ENCODE results near the gene L1TD1. TPM values are rescaled to one million over a fixed set of nuclear protein-coding genes. Genes with fewer than 3 reads are reported as not detected.
"Not testable (repeated sequence)": the region's sequence is repeated elsewhere in the genome, so short reads cannot be mapped to it uniquely, and the experiment has no call there.

The L1TD1 gene
- polyA plus RNA-seq, 1 donor from 2014 or later = 0.56 TPM

DNA sequence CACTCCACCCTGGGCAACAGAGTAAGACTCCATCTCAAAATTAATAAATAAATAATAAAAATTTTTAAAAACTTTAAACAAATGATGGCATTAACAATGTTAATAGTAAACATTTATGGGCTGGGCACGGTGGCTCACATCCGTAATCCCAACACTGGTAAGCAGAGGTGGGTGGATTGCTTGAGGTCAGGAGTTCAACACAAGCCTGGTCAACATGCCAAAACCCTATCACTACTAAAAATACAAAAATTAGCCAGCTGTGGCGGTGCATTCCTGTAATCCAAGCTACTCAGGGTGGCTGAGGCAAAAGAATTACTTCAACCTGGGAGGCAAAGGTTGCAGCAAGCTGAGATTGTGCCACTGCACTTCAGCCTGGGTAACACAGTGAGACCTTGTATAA lies 9.0 kb upstream of the L1TD1 start:
- Mint-ChIP-seq H3K4me1 (no peaks in the 10 kb centered on the region), H3K27me3 (no peaks in the 10 kb centered on the region), H3K9me3 (no peaks in the 10 kb centered on the region), H3K4me3 (no peak overlapping the region), H3K36me3 (peaks cover 2% of the 10 kb centered on the region), H3K27ac (no peak overlapping the region)

DNA sequence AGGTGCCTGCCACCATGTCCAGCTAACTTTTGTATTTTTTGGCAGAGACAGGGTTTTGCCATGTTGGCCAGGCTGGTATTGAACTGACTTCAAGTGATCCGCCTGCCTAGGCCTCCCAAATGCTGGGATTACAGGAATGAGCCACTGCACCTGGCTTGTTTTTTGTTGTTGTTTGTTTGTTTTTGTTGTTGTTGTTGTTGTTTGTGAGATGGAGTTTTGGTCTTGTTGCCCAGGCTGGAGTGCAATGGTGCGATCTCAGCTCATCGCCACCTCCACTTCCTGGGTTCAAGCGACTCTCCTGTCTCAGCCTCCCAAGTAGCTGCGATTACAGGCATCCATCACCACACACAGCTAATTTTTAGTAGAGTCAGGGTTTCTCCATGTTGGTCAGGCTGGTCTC lies 7.1 kb upstream of the L1TD1 start:
- Mint-ChIP-seq H3K4me3 (no peak overlapping the region), H3K36me3 (peaks cover 2% of the 10 kb centered on the region), H3K9me3 (no peaks in the 10 kb centered on the region), H3K27ac (no peak overlapping the region), H3K27me3 (no peaks in the 10 kb centered on the region), H3K4me1 (no peaks in the 10 kb centered on the region)

DNA sequence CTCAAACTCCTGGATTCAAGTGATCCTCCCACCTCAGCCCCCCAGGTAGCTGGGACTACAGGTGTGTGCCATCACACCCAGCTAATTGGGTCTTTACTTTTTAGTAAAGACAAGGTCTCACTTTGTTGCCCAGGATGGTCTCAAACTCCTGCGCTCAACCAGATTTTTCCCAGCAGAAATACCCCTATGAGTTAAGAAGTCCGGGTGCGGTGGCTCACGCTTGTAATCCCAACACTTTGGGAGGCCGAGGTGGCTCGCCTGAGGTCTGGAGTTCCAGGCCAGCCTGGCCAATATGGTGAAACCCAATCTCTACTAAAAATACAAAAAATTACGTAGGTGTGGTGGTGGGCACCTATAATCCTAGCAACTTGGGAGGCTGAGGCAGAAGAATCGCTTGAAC lies 6.5 kb upstream of the L1TD1 start:
- H3K27me3 Mint-ChIP-seq = no peaks in the 10 kb centered on the region
- no peaks in the 10 kb centered on the region for H3K4me1 Mint-ChIP-seq
- H3K36me3 Mint-ChIP-seq = peaks cover 2% of the 10 kb centered on the region
- H3K27ac Mint-ChIP-seq = no peak overlapping the region
- no peaks in the 10 kb centered on the region for H3K9me3 Mint-ChIP-seq
- H3K4me3 Mint-ChIP-seq = no peak overlapping the region

DNA sequence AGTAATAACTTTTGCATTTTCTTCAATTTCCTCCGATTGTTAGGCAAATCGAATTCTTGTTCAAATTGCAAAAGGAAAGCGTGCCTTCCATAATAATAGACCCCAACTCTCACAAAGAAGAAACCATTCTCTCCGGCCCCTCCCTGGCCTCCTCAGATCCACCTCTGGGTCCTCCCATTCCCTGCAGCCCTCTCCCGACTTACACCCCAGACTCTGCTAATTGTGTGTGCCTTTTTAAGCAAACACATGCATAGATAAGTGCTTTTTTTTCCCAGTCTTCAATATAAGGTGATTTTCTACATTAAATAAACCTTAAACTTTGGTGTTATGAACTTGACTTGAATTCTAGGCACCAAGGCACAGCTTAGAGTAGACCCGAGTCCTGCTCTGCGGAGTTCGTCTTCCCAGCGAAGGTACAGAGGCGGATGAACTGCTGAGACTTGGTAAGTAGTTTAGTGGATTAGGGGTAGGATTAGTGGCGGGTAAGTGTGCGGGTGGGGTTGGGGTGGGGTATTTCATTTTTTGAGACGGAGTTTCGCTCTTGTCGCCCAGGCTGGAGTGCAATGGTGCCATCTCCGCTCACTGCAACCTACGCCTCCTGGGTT lies 1.5 kb downstream of the L1TD1 start:
- Mint-ChIP-seq H3K36me3 (no peaks in the 10 kb centered on the region), H3K27ac (no peak overlapping the region), H3K9me3 (peaks cover 0 to 2% (median 0%) of the 10 kb centered on the region in 3 donors), H3K4me1 (no peaks in the 10 kb centered on the region), H3K27me3 (peaks cover 22% of the 10 kb centered on the region), H3K4me3 (no peak overlapping the region)

DNA sequence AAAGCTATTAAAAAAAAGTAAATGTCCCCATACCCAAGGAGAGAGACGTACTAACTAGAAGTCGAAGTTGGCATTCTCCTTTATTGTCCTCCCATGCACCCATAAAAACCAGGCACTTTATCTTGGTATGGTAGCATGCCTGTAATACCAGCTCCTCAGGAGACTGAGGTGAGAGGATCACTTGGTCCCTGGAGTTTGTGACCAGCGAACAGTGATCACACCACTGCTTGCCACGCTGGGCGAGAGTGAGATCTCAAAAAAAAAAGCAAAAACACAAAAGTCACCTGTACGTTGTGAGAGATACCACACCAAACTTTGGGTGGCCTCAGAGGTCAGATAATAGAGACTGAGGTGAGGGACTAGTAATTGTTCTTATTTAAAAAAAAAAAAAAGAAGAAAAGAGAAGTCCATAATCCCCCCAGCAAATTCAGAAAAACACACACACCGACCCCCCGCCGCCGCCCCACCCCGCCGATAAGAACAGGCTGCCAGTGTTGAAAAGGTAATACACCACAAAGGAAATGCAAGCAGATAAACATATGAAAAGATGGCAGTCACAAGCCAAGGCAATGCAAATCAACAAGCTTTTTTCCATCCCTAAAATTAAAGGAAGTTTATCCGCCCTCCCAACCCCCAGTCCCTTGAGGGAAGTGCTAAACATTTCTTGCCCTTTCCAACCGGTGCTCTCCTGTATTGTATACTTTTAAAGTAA lies 3.6 kb downstream of the L1TD1 start:
- H3K4me3 Mint-ChIP-seq = no peak overlapping the region
- H3K9me3 Mint-ChIP-seq = peaks cover 0 to 2% (median 1%) of the 10 kb centered on the region in 3 donors
- no peaks in the 10 kb centered on the region for H3K4me1 Mint-ChIP-seq
- H3K36me3 Mint-ChIP-seq = no peaks in the 10 kb centered on the region
- H3K27ac Mint-ChIP-seq = no peak overlapping the region
- peaks cover 22% of the 10 kb centered on the region for H3K27me3 Mint-ChIP-seq

DNA sequence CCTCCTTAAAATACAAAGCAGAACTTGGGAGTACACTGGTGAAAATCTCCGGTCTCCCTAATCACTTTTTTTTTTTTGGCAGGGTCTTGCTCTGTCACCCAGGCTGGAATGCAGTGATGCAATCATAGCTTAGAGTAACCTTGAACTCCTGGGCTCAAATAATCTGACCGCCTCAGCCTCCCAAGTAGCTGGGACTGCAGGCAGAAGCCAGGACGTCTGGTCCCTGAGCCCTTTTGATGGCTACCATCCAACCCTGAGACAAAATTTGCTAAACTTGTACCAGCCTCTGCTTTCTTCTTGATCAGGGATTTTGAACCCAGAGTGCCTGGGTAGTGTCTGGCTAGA lies 4.1 kb downstream of the L1TD1 start:
- H3K4me3 Mint-ChIP-seq = no peak overlapping the region

DNA sequence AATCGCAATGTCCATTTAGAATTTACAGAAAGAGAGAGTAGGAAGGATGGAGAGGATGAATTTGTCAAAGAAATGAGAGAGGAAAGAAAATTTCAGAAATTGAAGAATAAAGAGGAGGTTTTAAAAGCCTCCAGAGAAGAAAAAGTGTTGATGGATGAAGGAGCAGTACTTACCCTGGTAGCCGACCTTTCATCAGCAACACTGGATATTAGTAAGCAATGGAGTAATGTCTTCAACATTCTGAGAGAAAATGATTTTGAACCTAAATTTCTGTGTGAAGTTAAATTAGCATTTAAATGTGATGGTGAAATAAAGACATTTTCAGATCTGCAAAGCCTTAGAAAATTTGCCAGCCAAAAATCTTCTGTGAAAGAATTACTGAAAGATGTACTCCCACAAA lies 12.5 kb downstream of the L1TD1 start:
- Mint-ChIP-seq H3K4me3 (no peak overlapping the region), H3K27ac (no peak overlapping the region), H3K27me3 (no peaks in the 10 kb centered on the region), H3K4me1 (peaks cover 0 to 6% (median 5%) of the 10 kb centered on the region in 3 donors), H3K9me3 (peaks cover 10 to 23% (median 10%) of the 10 kb centered on the region in 3 donors), H3K36me3 (peaks cover 1% of the 10 kb centered on the region)

More for the DNA sequence above, 4.1 kb downstream of the L1TD1 start:
- Mint-ChIP-seq H3K27ac (no peak overlapping the region), H3K4me1 (no peaks in the 10 kb centered on the region), H3K36me3 (no peaks in the 10 kb centered on the region), H3K27me3 (peaks cover 18% of the 10 kb centered on the region), H3K9me3 (peaks cover 0 to 2% (median 1%) of the 10 kb centered on the region in 3 donors)

DNA sequence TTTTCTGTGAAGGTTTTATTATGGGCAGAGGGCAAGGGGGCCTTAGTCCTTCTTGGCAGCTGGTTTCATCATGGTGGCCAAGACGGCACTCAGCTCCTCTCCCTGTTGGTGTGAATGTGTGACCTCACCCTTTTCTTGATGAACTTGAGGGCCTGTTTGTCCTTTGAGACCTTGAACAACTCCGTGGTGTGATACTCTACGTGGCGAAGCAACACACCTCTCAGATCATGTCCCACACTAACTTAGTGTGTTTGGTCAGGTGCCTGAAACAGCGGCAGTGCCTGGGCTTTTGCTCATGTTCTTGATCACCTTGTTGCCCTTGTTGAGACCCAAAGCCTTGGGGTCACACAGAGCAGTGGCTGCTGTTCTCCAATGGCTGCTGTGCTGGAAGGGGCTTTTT lies 13.4 kb downstream of the L1TD1 start:
- H3K36me3 Mint-ChIP-seq = peaks cover 1% of the 10 kb centered on the region
- H3K9me3 Mint-ChIP-seq = peaks cover 10 to 23% (median 10%) of the 10 kb centered on the region in 3 donors
- no peaks in the 10 kb centered on the region for H3K27me3 Mint-ChIP-seq
- peaks cover 0 to 6% (median 5%) of the 10 kb centered on the region in 3 donors for H3K4me1 Mint-ChIP-seq
- no peak overlapping the region for H3K4me3 Mint-ChIP-seq
- no peak overlapping the region for H3K27ac Mint-ChIP-seq

DNA sequence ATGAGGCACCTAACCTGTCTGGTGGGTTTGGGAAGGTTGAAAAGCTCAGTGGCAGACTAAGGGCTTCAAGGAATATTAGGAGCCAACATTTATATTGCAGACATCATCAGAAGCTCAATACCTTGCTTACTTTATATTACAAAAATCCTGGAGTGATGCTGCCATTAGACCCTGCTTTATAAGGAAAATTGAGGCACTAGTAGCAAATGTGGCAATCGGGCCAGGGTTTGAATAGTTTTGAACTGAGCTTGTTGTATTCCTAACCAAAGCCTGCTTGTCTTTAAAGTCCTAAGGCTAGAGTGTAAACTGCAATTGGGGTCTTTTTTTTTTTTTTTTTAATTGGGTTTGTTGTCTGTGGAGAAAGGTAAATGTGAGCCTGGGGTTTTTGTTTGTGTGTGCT lies 14.3 kb downstream of the L1TD1 start:
- Mint-ChIP-seq H3K9me3 (peaks cover 10 to 23% (median 10%) of the 10 kb centered on the region in 3 donors), H3K27ac (no peak overlapping the region), H3K4me3 (no peak overlapping the region), H3K27me3 (no peaks in the 10 kb centered on the region), H3K36me3 (peaks cover 1% of the 10 kb centered on the region), H3K4me1 (peaks cover 0 to 6% (median 5%) of the 10 kb centered on the region in 3 donors)

DNA sequence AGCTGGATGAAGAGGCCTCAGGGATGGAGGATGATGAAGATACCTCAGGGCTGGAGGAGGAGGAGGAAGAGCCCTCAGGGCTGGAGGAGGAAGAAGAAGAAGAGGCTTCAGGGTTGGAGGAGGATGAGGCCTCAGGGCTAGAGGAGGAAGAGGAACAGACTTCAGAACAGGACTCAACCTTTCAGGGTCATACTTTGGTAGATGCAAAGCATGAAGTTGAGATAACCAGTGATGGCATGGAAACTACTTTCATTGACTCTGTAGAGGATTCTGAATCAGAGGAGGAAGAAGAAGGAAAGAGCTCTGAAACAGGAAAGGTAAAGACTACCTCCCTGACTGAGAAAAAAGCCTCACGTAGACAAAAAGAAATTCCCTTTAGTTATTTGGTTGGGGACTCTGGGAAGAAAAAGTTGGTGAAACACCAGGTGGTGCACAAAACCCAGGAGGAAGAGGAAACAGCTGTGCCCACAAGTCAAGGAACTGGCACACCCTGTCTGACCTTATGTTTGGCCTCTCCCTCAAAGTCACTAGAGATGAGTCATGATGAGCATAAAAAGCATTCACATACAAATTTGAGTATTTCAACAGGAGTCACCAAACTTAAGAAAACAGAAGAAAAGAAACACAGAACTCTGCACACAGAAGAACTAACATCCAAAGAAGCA lies 15.4 kb downstream of the L1TD1 start:
- Mint-ChIP-seq H3K27ac (peak overlapping the region in 1 of 3 donors; percentile 22), H3K36me3 (peaks cover 1% of the 10 kb centered on the region), H3K4me1 (peaks cover 0 to 6% (median 5%) of the 10 kb centered on the region in 3 donors), H3K4me3 (no peak overlapping the region), H3K27me3 (no peaks in the 10 kb centered on the region), H3K9me3 (peaks cover 10 to 23% (median 10%) of the 10 kb centered on the region in 3 donors)

DNA sequence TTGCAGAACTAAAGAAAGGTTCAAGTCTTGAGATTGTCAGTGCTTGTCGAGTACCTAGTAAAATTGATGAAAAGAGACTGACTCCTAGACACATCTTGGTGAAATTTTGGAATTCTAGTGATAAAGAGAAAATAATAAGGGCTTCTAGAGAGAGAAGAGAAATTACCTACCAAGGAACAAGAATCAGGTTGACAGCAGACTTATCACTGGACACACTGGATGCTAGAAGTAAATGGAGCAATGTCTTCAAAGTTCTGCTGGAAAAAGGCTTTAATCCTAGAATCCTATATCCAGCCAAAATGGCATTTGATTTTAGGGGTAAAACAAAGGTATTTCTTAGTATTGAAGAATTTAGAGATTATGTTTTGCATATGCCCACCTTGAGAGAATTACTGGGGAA lies 16.3 kb downstream of the L1TD1 start:
- Mint-ChIP-seq H3K36me3 (peaks cover 1% of the 10 kb centered on the region), H3K4me1 (peaks cover 0 to 6% (median 5%) of the 10 kb centered on the region in 3 donors), H3K9me3 (peaks cover 10 to 23% (median 10%) of the 10 kb centered on the region in 3 donors), H3K27ac (no peak overlapping the region), H3K4me3 (no peak overlapping the region), H3K27me3 (no peaks in the 10 kb centered on the region)

DNA sequence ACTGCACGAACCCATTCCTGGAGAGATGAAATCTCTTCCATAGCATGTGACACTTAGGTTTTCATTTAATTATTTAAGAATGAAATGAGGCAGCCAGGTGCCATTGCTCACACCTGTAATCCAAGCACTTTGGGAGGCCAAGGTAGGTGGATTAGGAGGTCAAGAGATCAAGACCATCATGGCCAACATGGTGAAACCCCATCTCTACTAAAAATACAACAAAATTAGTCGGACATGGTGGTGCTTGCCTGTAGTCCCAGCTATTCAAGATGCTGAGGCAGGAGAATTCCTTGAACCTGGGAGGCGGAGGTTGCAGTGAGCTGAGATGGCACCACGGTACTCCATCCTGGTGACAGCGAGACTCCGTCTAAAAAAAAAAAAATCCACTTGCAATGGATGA lies 17.8 kb downstream of the L1TD1 start:
- H3K27me3 Mint-ChIP-seq = no peaks in the 10 kb centered on the region
- peaks cover 8 to 13% (median 10%) of the 10 kb centered on the region in 3 donors for H3K9me3 Mint-ChIP-seq
- no peak overlapping the region for H3K4me3 Mint-ChIP-seq
- H3K36me3 Mint-ChIP-seq = peaks cover 1% of the 10 kb centered on the region
- peaks cover 0 to 6% (median 5%) of the 10 kb centered on the region in 3 donors for H3K4me1 Mint-ChIP-seq
- no peak overlapping the region for H3K27ac Mint-ChIP-seq

DNA sequence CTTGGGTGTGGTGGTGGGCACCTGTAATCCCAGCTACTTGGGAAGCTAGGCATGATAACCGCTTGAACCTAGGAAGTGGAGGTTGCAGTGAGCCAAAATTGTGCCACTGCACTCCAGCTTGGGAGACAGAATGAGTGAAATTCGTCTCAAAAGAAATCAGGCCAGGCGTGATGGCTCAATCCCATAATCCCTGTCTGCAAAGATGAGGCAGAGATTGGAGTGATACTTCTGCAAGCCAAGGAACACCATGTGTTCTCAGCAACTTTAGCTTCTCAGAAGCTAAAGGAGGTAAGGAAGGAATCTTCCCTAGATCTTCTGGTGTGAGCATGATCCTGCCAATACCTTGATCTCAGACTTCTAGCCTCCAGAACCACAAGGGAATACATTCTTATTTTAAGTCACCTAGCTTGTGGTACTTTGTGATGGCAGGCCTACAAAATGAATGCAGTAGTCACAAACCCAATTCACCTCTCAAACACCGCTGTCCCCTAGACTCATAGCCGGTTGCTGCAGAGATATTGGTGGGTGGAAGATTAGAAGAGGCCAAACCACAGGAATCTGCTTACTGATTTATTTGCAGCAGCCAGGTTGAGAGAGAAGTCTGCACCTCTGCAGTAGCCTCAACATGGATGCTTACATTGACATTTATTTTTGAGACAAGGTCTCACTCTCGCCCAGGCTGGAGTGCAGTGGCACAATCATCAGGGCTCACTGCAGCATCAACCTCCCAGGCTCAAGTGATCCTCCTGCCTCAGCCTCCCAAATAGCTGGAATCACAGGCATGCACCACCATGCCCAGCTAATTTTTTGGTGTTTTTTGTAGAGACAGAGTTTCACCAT lies 18.6 kb downstream of the L1TD1 start:
- peak overlapping the region in 1 of 3 donors; percentile 11 for H3K27ac Mint-ChIP-seq
- H3K36me3 Mint-ChIP-seq = peaks cover 1% of the 10 kb centered on the region
- no peak overlapping the region for H3K4me3 Mint-ChIP-seq
- H3K4me1 Mint-ChIP-seq = peaks cover 0 to 6% (median 5%) of the 10 kb centered on the region in 3 donors
- H3K9me3 Mint-ChIP-seq = peaks cover 8 to 12% (median 10%) of the 10 kb centered on the region in 3 donors
- H3K27me3 Mint-ChIP-seq = no peaks in the 10 kb centered on the region

DNA sequence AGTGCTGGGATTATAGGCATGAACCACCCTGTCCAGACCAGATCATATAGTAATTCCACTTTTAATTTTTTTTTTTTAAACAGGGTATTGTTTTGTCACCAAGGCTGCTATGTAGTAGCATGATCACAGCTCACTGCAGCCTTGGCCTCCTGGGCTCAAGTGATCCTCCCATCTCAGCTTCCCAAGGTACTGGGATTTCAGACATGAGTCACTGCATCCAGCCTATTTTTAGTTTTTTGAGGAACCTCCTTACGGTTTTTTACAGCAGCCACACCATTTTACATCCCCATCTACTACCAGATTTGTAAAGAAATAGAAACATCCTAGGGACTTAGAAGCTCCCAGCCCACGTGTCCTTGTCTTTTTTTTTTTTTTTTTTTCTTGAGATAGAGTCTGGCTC lies 24.0 kb downstream of the L1TD1 start:
- Mint-ChIP-seq H3K36me3 (no peaks in the 10 kb centered on the region), H3K27me3 (no peaks in the 10 kb centered on the region), H3K9me3 (no peaks in the 10 kb centered on the region), H3K27ac (no peak overlapping the region), H3K4me1 (no peaks in the 10 kb centered on the region), H3K4me3 (no peak overlapping the region)

DNA sequence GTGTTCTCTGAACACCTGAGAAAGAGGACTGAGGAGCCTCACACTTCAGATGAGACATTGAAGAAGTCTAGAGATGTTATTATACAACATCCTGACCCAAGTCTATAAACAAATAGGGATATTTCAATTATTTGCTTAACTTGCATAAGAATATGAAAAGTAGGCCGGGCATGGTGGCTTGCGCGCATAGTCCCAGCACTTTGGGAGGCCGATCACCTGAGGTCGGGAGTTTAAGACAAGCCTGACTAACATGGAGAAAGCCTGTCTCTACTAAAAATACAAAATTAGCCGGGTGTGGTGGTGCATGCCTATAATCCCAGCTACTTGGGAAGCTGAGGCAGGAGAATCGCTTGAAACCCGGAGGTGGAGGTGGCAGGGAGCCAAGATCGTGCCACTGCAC lies 25.8 kb downstream of the L1TD1 start:
- not testable (repeated sequence) for H3K27me3 Mint-ChIP-seq, H3K9me3 Mint-ChIP-seq, H3K4me1 Mint-ChIP-seq, H3K4me3 Mint-ChIP-seq, H3K27ac Mint-ChIP-seq, H3K36me3 Mint-ChIP-seq
